HepG2 (cell line): ENCODE results near the gene HCRTR2. TPM values are rescaled to one million over a fixed set of nuclear protein-coding genes. Genes with fewer than 3 reads are reported as not detected.

Experiments used
- ATF5 ChIP-seq: sonication (generic); formaldehyde crosslinking; IDR thresholded peaks from 2 replicates; pipeline ENCODE4 v1.4.0; 2020; ENCODE audit warnings: mild to moderate bottlenecking, low read depth, missing genetic modification reagents
- EEA1 ChIP-seq: sonication (generic); formaldehyde crosslinking; IDR thresholded peaks from 2 replicates; pipeline ENCODE4 v1.5.1; 2020; ENCODE audit warnings: mild to moderate bottlenecking, missing genetic modification reagents, borderline replicate concordance
- HBP1 ChIP-seq: IDR thresholded peaks from 2 replicates; pipeline ENCODE4 v1.6.1; 2016; ENCODE audit warnings: low read depth, control low read depth
- JUND ChIP-seq: sonication (generic); formaldehyde crosslinking; IDR thresholded peaks from 2 replicates; pipeline ENCODE4 v1.8.0; 2022; ENCODE audit warnings: mild to moderate bottlenecking, missing genetic modification reagents
- SALL1 ChIP-seq: sonication (generic); formaldehyde crosslinking; IDR thresholded peaks from 2 replicates; pipeline ENCODE4 v1.8.0; 2022; ENCODE audit warnings: mild to moderate bottlenecking, missing genetic modification reagents
- SKI ChIP-seq: fragments of 450-650 bp; IDR thresholded peaks from one replicate; pipeline ENCODE4 v1.6.1; 2018; ENCODE audit warnings: mild to moderate bottlenecking; ENCODE audit not compliant: partially characterized antibody
- THAP9 ChIP-seq: sonication (generic); formaldehyde crosslinking; IDR thresholded peaks from 2 replicates; pipeline ENCODE4; 2020; ENCODE audit warnings: missing genetic modification reagents, mild to moderate bottlenecking, borderline replicate concordance
- ZBTB26 ChIP-seq: IDR thresholded peaks from 2 replicates; pipeline ENCODE4 v1.6.1; 2016; ENCODE audit warnings: missing compliant biosample characterization, missing genetic modification reagents, borderline replicate concordance
- ZNF251 ChIP-seq: sonication (generic); formaldehyde crosslinking; IDR thresholded peaks from 2 replicates; pipeline ENCODE4 v1.9.0; 2021; ENCODE audit warnings: mild to moderate bottlenecking, missing genetic modification reagents
- ZNF674 ChIP-seq: sonication (generic); formaldehyde crosslinking; IDR thresholded peaks from 2 replicates; pipeline ENCODE4 v1.5.0; 2020; ENCODE audit warnings: low read depth, mild to moderate bottlenecking, missing genetic modification reagents
- ZNF788 ChIP-seq: sonication (generic); formaldehyde crosslinking; IDR thresholded peaks from 2 replicates; pipeline ENCODE4 v1.5.0; 2020; ENCODE audit warnings: mild to moderate bottlenecking, missing genetic modification reagents, borderline replicate concordance
- ZNF839 ChIP-seq: sonication (generic); formaldehyde crosslinking; IDR thresholded peaks from 2 replicates; pipeline ENCODE4 v1.4.0; 2020; ENCODE audit warnings: missing genetic modification reagents, mild to moderate bottlenecking, borderline replicate concordance
- ZNF879 ChIP-seq: sonication (generic); formaldehyde crosslinking; IDR thresholded peaks from 2 replicates; pipeline ENCODE4 v1.8.1; 2023; ENCODE audit warnings: missing genetic modification reagents
- polyA plus RNA-seq, 8 experiments: library from polyadenylated mRNA; depleted of rRNA in 3 of 8; stranded (reverse) in 7 of 8; unstranded in 1 of 8; fragments of >200 nt; fragmentation: Illumina TruSeq in 4 of 8; extraction: Trizol in 4 of 8; gene quantifications; 2 replicates each; pipeline versions ENCODE4 v1.2.1 to v1.2.3, GENCODE V29; 2011 to 2016; ENCODE audit warnings: low read depth in 4 of 8, missing spikeins in 1 of 8, mixed read lengths in 1 of 8; ENCODE audit not compliant: insufficient read depth in 1 of 8
- total RNA-seq, 5 experiments: library from RNA; depleted of rRNA; stranded (reverse); fragments of >200 nt; fragmentation: Illumina TruSeq; extraction: Trizol; gene quantifications; 2 replicates each; pipeline ENCODE4 v1.2.3, GENCODE V29; 2016; ENCODE audit warnings: low read depth in 1 of 5

HCRTR2 gene
- total and polyA plus RNA-seq, 2 of the 13 experiments (the other 11 are each of a cell fraction or from before 2014, with no cell fraction given): not detected

- TF ChIP-seq ZNF788 (no peak), ZNF674 (CRISPR knock-in tag) (no peak), SKI (no peak), ZNF879 (CRISPR knock-in tag) (no peak), ATF5 (CRISPR knock-in tag) (no peak), ZNF251 (CRISPR knock-in tag) (no peak), JUND (CRISPR knock-in tag) (no peak), THAP9 (CRISPR knock-in tag) (no peak), HBP1 (CRISPR knock-in tag) (no peak), EEA1 (no peak), ZBTB26 (no peak), ZNF839 (CRISPR knock-in tag) (no peak), SALL1 (CRISPR knock-in tag) (no peak)
- TF ChIP-seq, all 625 proteins: peak for 0
Measured at GRCh38 chr6:55286824-55287223, 112.5 kb downstream of the HCRTR2 start (continued).
